ENCODE measurements around the gene PAX9.

GRCh38 chr14:36662258-36662542 lies 540 bp downstream of the PAX9 start:
- TF ChIP-seq CTCF (conservative IDR thresholded peaks at IDR 0.05 in 1 of 2, IDR thresholded peaks at IDR 0.05 in 1 of 2; ENCODE audit: low read depth in 1 of 2, low read length in 2 of 2) (no peak), EZH2 (IDR thresholded peaks at IDR 0.05; ENCODE audit: low read length, missing control alignments) (no peak)
